ENCODE results near the gene OBSCN.

OBSCN gene

DNA sequence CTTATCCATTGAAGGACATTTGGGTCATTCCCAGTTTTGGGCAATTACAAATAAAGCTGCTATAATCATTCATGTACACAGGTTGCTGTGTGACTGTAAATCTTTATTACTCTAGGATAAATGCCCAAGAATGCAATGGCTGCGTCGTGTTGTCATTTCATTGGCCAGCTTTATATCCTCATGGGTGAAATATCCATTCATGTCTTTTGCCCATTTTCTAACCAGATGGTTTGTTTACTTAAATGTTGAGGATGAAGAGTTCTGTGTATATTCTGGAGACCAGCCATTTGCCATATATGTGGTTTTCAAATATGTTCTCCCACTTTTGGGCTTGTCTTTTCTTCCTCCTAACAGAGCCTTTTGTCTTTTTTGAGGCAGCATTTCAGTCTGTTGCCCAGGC, 173.5 kb downstream of the OBSCN start:
- DNase-seq (ENCODE audit: low spot score): no peak

GRCh38 chr1:228383773-228384172, 175.9 kb downstream of the OBSCN start:
- no peak for DNase-seq (ENCODE audit: low spot score)

GRCh38 chr1:228385232-228385631, 177.4 kb downstream of the OBSCN start:
- no peak for DNase-seq (ENCODE audit: low spot score)

DNA sequence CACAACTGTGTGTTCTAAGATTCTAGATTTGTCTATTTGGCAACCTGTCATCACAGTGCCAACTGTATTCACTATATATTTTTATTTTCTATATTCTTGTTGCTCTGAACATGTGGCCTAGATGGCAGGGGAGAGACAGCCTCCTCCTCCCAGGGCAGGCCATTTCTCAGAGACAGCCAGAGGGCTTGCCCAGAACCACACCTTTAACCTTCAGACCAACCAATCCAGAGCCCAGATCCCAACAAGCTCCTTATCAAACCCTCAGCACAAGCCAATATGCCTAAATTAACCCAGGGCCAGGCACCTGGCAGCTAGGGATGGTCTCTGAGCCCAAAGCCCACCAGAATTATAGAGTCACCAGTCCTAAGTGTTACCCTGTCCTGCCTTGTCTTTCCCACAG, 179.5 kb downstream of the OBSCN start:
- DNase-seq (ENCODE audit: low spot score): no peak

- no peak for DNase-seq (ENCODE audit: low spot score)
Measured at GRCh38 chr1:228390649-228391048, 182.8 kb downstream of the OBSCN start.

DNA sequence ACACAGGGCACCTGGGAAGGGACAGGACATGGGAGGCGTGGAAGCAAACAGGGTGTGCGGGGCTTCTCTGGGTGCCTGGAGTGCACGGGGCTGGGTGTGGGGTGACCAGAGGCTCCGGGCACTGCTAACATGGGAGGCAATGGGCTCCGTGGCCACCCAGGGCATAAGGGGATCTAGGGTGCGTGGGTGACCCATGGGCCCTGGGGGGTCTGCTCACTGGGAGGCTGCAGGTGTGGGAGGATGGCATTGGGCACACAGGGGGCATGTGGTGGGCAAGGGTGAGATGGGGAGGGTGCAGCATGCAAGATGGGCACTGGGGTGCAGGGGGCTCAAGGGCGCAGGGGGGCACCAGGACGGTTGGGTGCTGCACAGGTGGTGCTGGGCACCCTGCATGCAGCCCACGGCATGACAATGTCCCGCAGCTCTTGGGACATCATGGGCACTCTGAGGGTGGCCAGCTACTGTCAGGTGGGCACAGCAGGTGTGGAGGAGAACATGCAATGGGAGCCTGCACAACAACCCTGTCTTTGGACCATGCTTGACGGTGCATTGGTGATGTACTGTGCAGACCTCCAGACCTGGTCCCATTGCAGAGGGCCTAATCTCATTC, 183.7 kb downstream of the OBSCN start:
- no peak for DNase-seq (ENCODE audit: low spot score)

DNA sequence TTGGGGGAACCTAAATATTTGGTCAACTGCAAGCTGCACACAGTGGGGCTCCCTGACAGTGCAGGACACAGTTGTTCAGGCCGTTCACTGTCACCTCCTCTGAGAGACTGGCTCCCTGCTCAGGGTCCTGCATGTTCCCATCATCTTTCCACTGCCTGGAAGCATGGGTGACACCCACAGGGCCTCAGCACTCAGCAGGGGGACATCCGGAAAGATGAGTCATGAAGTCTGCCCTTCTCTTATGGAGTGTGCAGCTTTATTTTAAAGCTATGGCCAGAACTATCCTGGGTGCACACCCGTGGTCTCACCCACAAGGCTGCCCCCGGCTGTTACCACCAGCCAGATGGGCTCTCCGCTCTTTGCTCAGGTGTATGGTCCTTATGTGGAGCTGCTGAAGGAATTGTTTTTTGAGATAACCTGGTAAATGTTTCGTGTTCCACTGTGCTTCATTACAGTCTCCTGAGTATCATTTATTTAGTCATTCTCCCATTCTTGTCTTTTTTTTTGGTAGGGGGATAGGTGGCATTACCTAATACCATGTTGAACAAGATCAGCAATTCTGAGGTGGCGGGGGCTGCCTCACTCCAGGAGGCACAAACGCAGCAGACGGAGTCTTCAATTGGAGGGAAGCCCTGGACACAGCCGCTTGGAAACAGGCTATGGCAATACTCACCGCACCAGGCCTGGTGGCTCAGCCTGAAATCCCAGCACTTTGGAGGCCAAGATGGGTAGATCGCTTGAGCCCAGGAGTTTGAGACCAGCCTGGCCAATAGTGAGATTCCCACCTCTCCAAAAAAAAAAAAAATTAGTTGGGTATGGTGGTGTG, 184.5 kb downstream of the OBSCN start:
- DNase-seq (ENCODE audit: low spot score): peak; percentile 52

- DNase-seq (ENCODE audit: low spot score): peak; percentile 37
Measured at GRCh38 chr1:228393268-228393701, 185.4 kb downstream of the OBSCN start.

GRCh38 chr1:228393811-228394570, 186.1 kb downstream of the OBSCN start:
- DNase-seq (ENCODE audit: low spot score): no peak

DNA sequence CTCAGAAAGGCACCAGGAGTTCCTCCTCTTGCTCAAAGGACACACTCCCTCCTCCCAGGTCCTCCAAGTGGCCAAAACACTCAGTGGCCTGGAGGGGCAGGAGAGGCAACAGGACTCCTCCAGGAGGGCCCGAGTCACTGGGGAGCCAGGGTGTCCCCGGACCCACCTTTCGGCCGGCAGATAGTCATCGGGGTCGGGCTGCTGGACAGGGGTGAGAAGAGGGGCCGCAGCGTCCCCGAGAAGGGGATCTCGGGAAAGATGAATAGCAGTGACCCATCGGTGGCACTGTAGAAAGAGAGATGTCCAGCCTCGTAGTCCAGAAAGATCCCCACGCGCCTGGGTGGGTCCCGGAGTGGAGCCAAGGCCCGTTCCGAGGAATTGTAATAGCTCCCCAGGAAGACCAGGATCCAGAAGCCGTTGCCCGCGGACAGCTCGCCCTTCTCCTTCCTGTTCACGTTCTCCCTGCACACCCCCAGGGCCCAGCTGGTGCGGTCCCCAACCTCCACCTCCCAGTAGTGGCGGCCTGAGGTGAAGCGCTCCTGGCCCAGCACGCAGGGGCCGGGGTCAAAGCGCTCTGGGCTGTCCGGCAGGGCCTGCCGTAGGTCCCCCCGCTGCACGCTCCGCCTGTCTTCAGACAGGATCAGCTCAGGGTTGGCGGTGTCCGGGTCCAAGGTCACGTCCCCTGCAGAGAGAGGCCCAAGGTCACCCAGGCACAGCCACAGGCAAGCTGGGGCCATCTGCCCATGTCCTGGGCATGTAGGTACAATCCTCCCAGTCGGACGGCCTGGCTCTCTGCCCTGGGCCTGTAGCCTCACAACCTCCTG, 186.9 kb downstream of the OBSCN start:
- DNase-seq (ENCODE audit: low spot score): no peak

DNA sequence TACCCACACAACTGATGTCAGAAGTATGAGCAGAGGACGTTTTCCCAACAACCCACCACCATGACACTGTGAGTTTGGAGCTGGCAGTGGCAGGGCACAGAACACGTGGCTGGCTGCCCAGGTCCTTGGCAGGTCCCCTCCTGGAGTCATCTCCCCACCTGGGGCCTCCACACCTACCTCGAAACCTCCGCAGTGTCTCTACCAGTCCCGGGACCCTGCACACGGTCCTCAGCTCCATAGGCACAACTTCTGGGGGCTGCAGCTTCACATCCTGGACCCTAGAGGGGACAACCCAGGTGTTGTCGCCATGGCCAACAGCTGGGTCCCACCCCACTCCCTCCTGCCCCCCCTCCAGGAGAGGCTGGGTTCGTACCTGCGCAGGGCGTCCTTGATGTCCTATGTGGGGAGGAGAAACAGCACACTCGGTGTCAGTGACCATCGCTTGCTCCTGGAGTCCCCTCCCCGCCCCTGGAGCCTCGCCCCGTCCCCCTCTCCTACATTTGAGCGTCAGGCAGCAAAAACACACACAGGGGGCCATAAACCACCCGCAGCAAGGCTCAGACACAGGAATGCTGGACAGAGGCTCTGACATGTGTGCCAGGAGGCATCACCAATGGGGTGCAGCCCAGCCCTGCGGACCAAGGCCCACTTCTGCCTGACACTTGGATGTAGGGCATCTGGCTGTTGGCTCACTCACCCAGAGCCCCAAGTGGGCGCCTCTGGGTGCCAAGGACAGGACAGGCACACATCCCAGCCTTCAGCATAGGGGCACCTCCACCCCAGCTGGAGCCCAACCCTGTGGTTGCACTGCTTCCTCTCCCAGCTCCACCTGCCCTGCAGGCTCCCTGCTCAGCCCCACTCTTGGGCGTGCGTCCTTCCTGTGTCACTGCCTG, 189.2 kb downstream of the OBSCN start:
- DNase-seq (ENCODE audit: low spot score): no peak

DNA sequence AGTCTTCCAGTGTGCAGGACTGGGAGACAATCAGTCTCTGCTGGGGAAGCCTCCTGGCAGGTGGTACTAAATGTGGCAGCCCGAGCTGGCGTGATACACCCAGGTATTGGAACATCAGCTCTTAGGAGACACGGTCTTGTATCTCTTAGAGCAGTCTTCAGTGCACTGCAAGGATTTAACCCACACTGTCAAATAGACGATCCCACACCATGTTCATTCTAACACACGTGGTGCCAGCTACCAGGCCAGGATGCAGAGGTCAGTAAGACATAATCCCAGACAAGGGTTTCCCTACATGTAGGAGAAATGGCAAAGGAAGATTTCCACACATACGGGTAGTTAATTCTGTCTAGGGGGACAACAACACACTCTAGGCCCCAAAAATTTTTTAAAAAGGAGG, 190.1 kb downstream of the OBSCN start:
- DNase-seq (ENCODE audit: low spot score): no peak

DNA sequence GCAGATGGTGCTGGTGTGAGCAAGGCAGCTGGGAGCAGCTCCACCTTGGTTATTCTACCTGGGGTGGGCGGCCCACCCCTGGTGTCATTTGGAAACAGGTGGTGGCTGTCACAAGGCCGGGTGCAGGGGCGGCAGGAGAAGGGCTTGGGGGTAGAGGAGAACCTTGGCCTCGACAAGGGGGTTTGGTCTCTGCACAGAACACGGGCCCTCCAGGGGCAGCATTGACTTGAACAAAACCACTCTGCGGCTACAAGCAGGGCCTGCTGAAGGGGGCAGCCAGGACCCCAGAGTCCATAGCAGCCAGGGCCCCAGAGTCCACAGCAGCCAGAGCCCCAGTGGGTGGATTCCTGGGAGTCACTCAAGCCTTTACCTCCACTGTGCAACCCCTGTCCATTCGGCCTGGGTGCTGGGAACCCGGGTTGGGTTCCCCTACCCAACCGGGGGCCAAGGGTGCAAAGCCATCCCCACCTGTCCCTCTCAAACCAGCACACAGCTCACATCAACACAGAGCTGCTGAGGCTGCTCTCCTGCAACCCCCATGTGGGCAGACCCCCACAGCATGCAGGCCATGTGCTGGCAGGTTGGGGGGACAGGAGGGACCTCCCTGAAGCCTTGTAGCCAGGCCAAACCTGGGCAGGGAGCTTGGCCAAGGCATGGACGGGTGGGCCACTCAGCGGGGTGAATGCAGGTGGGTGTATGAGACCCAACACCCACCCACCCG, 191.1 kb downstream of the OBSCN start:
- DNase-seq (ENCODE audit: low spot score): no peak

GRCh38 chr1:228399531-228400236, 191.8 kb downstream of the OBSCN start:
- no peak for DNase-seq (ENCODE audit: low spot score)

GRCh38 chr1:228400237-228400651, 192.4 kb downstream of the OBSCN start:
- no peak for DNase-seq (ENCODE audit: low spot score)

GRCh38 chr1:228400692-228401454, 193.0 kb downstream of the OBSCN start:
- DNase-seq (ENCODE audit: low spot score): no peak

DNA sequence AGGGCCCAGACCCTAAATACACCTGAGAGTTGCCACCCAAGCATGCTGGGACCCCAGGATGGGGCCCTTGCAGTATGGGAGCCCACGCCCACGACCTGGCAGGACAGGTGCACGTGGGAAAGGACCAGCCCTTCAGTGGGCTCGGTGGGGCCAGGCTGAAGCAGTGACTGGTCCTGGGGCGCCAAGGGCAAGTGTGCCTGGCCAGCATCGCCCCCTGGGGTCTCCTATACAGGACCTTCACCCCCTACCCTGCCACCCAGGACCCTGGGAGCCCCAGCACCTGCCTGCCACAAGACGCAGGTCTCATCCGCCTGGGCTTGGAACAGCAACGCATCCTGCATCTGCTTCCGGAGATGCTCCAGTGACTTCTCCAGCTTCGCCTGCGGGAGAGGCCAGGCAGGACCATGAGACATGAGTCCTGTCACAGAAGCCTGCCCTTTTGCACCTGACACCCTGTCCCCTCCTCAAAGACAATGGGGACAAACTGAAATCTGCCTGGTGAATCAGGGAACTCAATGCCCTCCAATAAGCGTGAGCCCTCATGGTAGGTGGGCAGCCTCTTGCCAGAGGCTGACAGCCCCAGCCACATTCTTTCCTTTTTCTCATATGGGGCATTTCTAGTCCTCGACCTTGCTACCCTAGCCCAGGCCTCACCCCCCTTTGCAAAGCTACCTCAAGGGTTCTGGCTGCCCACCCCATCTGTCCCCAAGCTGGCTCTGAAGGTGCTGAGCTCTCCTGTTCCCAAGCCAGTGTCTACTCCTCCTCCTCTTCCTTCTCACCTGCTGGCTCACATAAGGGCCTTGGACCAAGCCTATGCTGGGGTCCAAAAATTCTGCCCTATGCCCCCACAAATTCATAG, 194.2 kb downstream of the OBSCN start:
- DNase-seq (ENCODE audit: low spot score): no peak

DNA sequence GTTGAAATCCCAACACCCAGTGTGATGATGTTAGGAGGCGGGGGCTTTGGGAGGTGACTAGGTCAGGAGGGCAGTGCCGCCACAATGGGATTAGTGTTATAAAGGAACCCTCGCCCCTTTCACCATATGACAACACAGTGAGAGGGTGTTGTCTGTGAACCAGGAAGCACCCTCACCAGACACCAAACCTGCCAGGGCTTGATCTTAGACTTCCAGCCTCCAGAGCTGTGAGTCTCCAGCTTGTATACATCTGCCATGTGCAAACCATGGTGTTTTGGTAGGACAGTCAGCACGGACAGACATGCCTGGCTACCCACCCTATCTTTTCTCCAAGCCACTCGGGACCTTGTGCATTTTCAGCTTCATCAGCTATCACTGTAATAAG, 194.8 kb downstream of the OBSCN start:
- DNase-seq (ENCODE audit: low spot score): no peak

All from RKO (cell line).